GM12878 (cell line): ENCODE measurements around the gene TMPRSS13. TPM values are rescaled to one million over a fixed set of nuclear protein-coding genes. Genes with fewer than 3 reads are reported as not detected.
A peak's percentile ranks its signal among the peaks of the same experiment; 100 is the strongest.

Source experiments
- ATAC-seq: fragments of 200-7000 bp; cut with Tn5 transposase; 3 replicates; pipeline ENCODE4 v1.9.1; 2020; ENCODE audit warnings: mild to moderate bottlenecking, moderate library complexity
- BruUV-seq: library from RNA; stranded (reverse); fragments of 400-500 nt; replicated peaks from 2 replicates; lab custom pipeline; 2021; lab: Mats Ljungman, UMichigan
- CTCF ChIA-PET: fragments of 300-600 bp; sonication (Branson Sonifier 250); formaldehyde crosslinking; extraction: SDS; loops from one replicate; lab custom pipeline; 2021; ENCODE audit warnings: inconsistent platforms; lab: Yijun Ruan, JAX
- POLR2A ChIA-PET: fragments of 350-600 bp; formaldehyde crosslinking; extraction: SDS; loops from one replicate; lab custom pipeline; 2021; ENCODE audit warnings: inconsistent platforms; lab: Charles Lee
- RAD21 ChIA-PET: fragments of 300-600 bp; sonication (Branson Sonifier 250); formaldehyde crosslinking; loops from one replicate; lab custom pipeline; 2023; ENCODE audit warnings: antibody characterized with exemption; ENCODE audit not compliant: unreplicated experiment; lab: Charles Lee
- SMC1A ChIA-PET: fragments of 300-600 bp; sonication (Branson Sonifier 250); formaldehyde crosslinking; loops from one replicate; lab custom pipeline; 2023; ENCODE audit not compliant: unreplicated experiment, uncharacterized antibody; lab: Charles Lee
- DNase-seq: peaks from one replicate; pipeline ENCODE4 v3.0.0-alpha.2; 2011; ENCODE audit warnings: low read depth, low spot score
- FAIRE-seq: peaks from 3 replicates; lab custom pipeline; 2011; peaks lifted over from hg19 to GRCh38; lab: Jason Lieb, UNC
- H2AFZ ChIP-seq: 2 replicates; pipeline ENCODE4 v1.6.0; 2011; ENCODE audit warnings: low read depth, low read length, control low read depth; ENCODE audit not compliant: control insufficient read depth
- H3K27ac ChIP-seq: 2 replicates; pipeline ENCODE4 v1.5.1; 2011; ENCODE audit warnings: control low read depth; ENCODE audit not compliant: control insufficient read depth, insufficient read depth
- H3K27me3 ChIP-seq, 2 experiments: replicated peaks in 1 of 2; 2 replicates each; pipeline versions ENCODE4 v1.6.0 to v1.6.1; 2011; ENCODE audit warnings: low read length in 1 of 2; ENCODE audit not compliant: control insufficient read depth in 2 of 2, insufficient read depth in 2 of 2
- H3K36me3 ChIP-seq, 2 experiments: 2 replicates each; pipeline ENCODE4 v1.5.1; 2011; ENCODE audit warnings: low read length in 1 of 2; ENCODE audit not compliant: control insufficient read depth in 2 of 2, insufficient read depth in 2 of 2
- H3K4me1 ChIP-seq: 2 replicates; pipeline ENCODE4 v1.6.1; 2011; ENCODE audit warnings: mild to moderate bottlenecking, low read length, moderate library complexity, mixed read lengths; ENCODE audit not compliant: control insufficient read depth, insufficient read depth
- H3K4me2 ChIP-seq: 2 replicates; pipeline ENCODE4 v1.6.0; 2011; ENCODE audit warnings: control low read depth; ENCODE audit not compliant: control insufficient read depth, insufficient read depth
- H3K4me3 ChIP-seq: fragments of 200-600 bp; sonication (generic); 2 replicates; pipeline ENCODE4 v1.5.1; 2016
- H3K79me2 ChIP-seq: 2 replicates; pipeline ENCODE4 v1.6.0; 2011; ENCODE audit warnings: low read length; ENCODE audit not compliant: control insufficient read depth, insufficient read depth
- H3K9ac ChIP-seq: 2 replicates; pipeline ENCODE4 v1.8.0; 2011; ENCODE audit warnings: low read length, control low read depth, mixed read lengths; ENCODE audit not compliant: control insufficient read depth, insufficient read depth
- H3K9me3 ChIP-seq: replicated peaks from 3 replicates; pipeline ENCODE4 v1.5.1; 2011; ENCODE audit warnings: mild to moderate bottlenecking, low read length; ENCODE audit not compliant: control insufficient read depth, insufficient read depth
- H4K20me1 ChIP-seq: 2 replicates; pipeline ENCODE4 v1.6.0; 2011; ENCODE audit not compliant: control insufficient read depth, insufficient read depth
- BHLHE40 ChIP-seq, 2 experiments: fragments of 450-650 bp in 1 of 2; IDR thresholded peaks; 2 replicates each; pipeline ENCODE4 v1.6.1; 2011 to 2017; ENCODE audit warnings: low read depth in 2 of 2, borderline replicate concordance in 1 of 2, improper control_type of control experiment in 1 of 2, low read length in 1 of 2, mild to moderate bottlenecking in 1 of 2
- IRF4 ChIP-seq: IDR thresholded peaks from 2 replicates; pipeline ENCODE4 v1.6.1; 2011; ENCODE audit warnings: low read depth, low read length
- RBBP5 ChIP-seq: fragments of 200-600 bp; sonication (generic); conservative IDR thresholded peaks from 2 replicates; pipeline ENCODE4 v1.6.1; 2016
- SPI1 ChIP-seq: IDR thresholded peaks from 2 replicates; pipeline ENCODE4 v1.6.1; 2011; ENCODE audit warnings: low read depth, mild to moderate bottlenecking, low read length, moderate library complexity, borderline replicate concordance; ENCODE audit not compliant: insufficient read depth
- YBX1 ChIP-seq: fragments of 450-650 bp; IDR thresholded peaks from 2 replicates; pipeline ENCODE4 v1.6.1; 2016; ENCODE audit warnings: antibody characterized with exemption
- ZNF687 ChIP-seq: fragments of 450-650 bp; IDR thresholded peaks from 2 replicates; pipeline ENCODE4 v1.6.1; 2017; ENCODE audit warnings: mild to moderate bottlenecking, moderate library complexity
- WGBS: methylation state at CpG from one replicate; pipeline ENCODE4 v1.1.6; 2016; ENCODE audit warnings: low lambda C conversion rate; ENCODE audit not compliant: insufficient replicate concordance, insufficient coverage; ENCODE audit errors: missing lambda C conversion rate; 5-methylcytosine and 5-hydroxymethylcytosine counted together
- in situ Hi-C: fragments of 300-500 bp; cut with MboI; formaldehyde crosslinking; loops from 9 replicates; pipeline ENCODE4 v1.14.3; 2018; ENCODE audit warnings: mixed read lengths
- intact Hi-C: fragments of 100-400 bp; cut with micrococcal nuclease; formaldehyde crosslinking; loops from one replicate; pipeline ENCODE4 v1.14.2; 2022; ENCODE audit not compliant: unreplicated experiment
- polyA plus RNA-seq, 11 experiments: library from polyadenylated mRNA; depleted of rRNA in 4 of 11; unstranded in 6 of 11; stranded (reverse) in 5 of 11; fragments of >200 nt; fragmentation: Nextera tagmentation in 4 of 11; fragmentation: Illumina TruSeq in 1 of 11; extraction: Ambion mirVana in 4 of 11; extraction: Trizol in 1 of 11; gene quantifications; 1 replicate in 1 of 11; 2 replicates in 10 of 11; pipeline versions ENCODE4 v1.2.1 to v1.2.3, GENCODE V29; 2011 to 2016; ENCODE audit warnings: inconsistent platforms in 2 of 11, missing spikeins in 2 of 11, low read depth in 1 of 11
- total RNA-seq, 4 experiments: library from RNA; depleted of rRNA in 3 of 4; stranded (reverse); fragments of >200 nt in 3 of 4; fragmentation: Illumina TruSeq in 1 of 4; extraction: Trizol in 1 of 4; gene quantifications; 2 replicates each; pipeline versions ENCODE4 v1.2.1 to v1.2.3, GENCODE V29; 2013 to 2021

TMPRSS13 gene
- total and polyA plus RNA-seq, 10 of the 15 experiments (the other 5 are each of a cell fraction or from before 2014, with no cell fraction given), result 0.05 to 0.50 (median 0.26) TPM; not detected in 2

- no peak for TF ChIP-seq IRF4
These were observed 7.8 kb upstream of the TMPRSS13 start (continued) for GRCh38 chr11:117936973-117937372.

DNA sequence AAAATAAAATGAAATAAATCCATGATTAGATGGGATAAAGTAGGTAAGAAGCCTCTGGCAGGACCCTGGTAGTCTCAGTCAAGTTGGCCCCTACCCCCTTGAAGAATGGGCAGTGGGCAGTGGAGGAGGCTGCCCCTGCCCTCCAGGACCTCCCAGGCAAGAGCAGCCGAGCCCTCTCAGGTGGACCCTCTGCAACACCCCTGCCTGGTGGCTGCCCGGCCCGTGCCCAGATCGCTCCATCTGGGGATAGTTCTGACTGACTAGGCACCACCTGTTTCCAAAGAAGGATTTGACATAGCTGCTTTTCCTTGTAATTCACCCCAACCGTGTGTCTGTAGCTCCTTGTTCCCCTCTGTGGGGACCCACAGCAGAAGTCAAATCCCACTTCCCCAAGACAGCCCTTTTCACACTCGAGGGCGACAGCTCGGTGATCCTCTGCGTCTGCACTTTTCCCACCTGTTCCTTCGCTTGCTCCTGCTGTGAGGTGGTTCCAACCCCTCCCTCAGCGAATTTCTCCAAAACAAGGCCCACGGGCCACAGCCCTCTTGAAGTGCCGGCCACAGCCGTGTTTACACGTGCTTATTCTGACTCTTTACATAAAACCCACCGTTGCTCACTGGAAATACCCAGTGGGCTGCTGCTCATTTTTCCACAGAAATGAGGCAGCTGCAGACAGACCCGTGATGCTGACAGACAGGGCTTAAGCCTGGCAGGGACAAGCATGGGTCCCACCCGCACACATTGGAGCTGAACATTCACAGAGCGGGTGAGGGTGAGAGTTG lies 5.5 kb upstream of the TMPRSS13 start:
- H3K9ac ChIP-seq, result no peak overlapping the region
- H3K4me1 ChIP-seq, result peaks cover 43% of the 10 kb centered on the region
- BruUV-seq, result no TSS peak
- no peak overlapping the region for H3K4me2 ChIP-seq
- ChIA-PET RAD21 (interaction anchor here (0.6 to 8.9 kb wide), 5 partner anchors 11 to 116 kb away, joined by 3 to 91 read pairs (median 3); no protein-coding TSS in a partner anchor), CTCF (interaction anchor here (0.9 to 4.7 kb wide), 4 partner anchors 11 to 118 kb away, joined by 3 to 90 read pairs (median 4); no protein-coding TSS in a partner anchor), SMC1A (interaction anchor here (1.0 to 10.7 kb wide), 7 partner anchors 11 to 480 kb away, joined by 3 to 160 read pairs (median 7); no protein-coding TSS in a partner anchor), POLR2A (interaction anchor here (0.7 to 1.5 kb wide), 3 partner anchors 10 to 14 kb away, joined by 3 to 4 read pairs (median 4); no protein-coding TSS in a partner anchor)
- in situ Hi-C loops, result no loop called here
- peak in 1 of 2 experiments; percentile 17; a peak in 1 of 4 replicates for TF ChIP-seq BHLHE40 (IDR thresholded peaks at IDR 0.05; ENCODE audit: borderline replicate concordance in 1 of 2, low read depth in 2 of 2, low read length in 1 of 2)
- TF ChIP-seq SPI1, result peak; percentile 15; the same call in 1 of the 2 replicates
- TF ChIP-seq ZNF687, result peak; percentile 37; the same call in 1 of the 2 replicates
- no peak for TF ChIP-seq YBX1
- TF ChIP-seq RBBP5, result no peak
- no peak overlapping the region for H3K27ac ChIP-seq
- no peaks in the 10 kb centered on the region for H3K9me3 ChIP-seq
- FAIRE-seq (no peak), ATAC-seq (no peak), DNase-seq (no peak)
- H4K20me1 ChIP-seq, result no peaks in the 10 kb centered on the region
- H3K4me3 ChIP-seq, result no peak overlapping the region
- 66% methylated on average over 19 of the region's 19 CpGs for WGBS
- no peaks in the 10 kb centered on the region for H3K79me2 ChIP-seq
- intact Hi-C loops, result no loop called here
- no peaks in the 10 kb centered on the region for H3K36me3 ChIP-seq
- no peaks in the 10 kb centered on the region for H3K27me3 ChIP-seq
- H2AFZ ChIP-seq, result no peak overlapping the region
